GM21423 (cell line): ENCODE measurements around the gene TRABD2A.
A peak's percentile ranks its signal among the peaks of the same experiment; 100 is the strongest.
"Not testable (repeated sequence)": the region's sequence is repeated elsewhere in the genome, so short reads cannot be mapped to it uniquely, and the experiment has no call there.

ENCODE experiments used
- ATAC-seq: cut with Tn5 transposase; IDR thresholded peaks from one replicate; pipeline ENCODE4 v1.9.1; 2021; ENCODE audit warnings: mild to moderate bottlenecking, moderate library complexity; ENCODE audit not compliant: unreplicated experiment

Gene TRABD2A

DNA sequence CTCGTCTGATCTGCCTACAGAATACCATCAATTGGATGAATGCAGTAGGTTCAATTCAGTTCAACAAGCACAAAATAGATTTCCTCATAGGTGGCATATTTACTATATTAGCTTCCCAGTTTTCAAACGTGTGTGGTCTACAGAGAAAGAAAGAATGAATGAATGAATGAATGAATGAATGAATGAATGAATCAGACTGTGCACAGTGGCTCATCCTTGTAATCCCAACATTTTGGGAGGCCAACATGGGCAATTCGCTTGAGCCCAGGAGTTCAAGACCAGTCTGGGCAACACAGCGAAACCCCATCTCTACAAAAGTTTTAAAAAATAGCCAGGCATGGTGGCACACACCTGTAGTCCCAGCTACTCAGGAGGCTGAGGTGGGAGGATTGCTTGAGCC is 94.9 kb downstream of the TRABD2A start:
- no peak for ATAC-seq

GRCh38 chr2:84782717-84783442 is 98.0 kb downstream of the TRABD2A start:
- ATAC-seq = no peak

- peak; percentile 85 for ATAC-seq
Observed at GRCh38 chr2:84781942-84782716, 98.8 kb downstream of the TRABD2A start.

- ATAC-seq = no peak
Observed at GRCh38 chr2:84779781-84780180, 101.1 kb downstream of the TRABD2A start.

DNA sequence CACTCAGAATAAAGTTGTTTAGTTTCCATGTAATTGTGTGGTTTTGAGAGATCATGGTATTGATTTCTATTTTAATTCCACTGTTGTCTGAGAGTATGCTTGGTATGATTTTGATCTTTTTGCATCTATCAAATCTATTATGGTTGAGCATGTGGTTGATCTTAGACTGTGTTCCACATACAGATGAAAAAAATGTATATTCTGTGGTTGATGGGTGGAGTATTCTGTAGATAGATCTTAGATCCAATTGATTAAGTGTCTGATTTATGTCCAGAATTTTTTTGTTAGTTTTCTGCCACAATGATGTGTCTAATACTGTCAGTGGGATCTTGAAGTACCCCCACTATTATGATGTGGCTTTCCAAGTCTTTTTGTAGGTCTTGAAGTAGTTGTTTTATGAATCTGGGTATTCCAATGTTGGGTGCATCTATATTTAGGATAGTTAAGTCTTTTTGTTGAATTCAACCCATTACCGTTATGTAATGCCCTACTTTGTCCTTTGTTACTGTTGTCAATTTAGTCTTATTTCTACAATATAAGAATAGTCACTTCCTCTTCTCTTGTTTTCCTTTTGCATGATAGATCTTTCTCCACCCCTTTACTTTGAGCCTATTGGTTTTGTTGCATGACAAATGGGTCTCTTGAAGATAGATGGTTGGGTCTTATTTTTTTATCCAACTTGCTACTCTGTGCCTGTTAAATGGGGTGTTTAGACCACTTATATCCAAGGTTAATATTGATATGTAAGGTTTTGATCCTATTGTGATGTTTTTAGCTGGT is 101.8 kb downstream of the TRABD2A start:
- ATAC-seq = no peak

DNA sequence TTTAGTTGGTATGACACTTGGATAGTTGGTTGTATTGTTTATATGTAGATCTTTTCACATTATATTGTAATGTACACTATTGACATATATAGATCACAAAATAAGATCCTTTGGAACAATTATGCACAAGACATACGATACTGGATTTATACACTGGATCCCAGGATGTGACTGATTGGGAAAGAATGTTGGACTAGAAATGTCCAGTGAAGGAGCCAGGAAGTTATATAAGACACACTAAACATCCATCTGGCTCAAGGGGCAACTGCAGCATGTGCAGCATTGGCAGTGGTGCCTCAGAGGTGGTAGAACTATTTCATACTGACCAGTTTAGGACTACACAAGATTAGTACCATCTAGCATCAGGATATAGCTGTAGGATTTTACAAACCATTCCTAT is 104.9 kb downstream of the TRABD2A start:
- no peak for ATAC-seq

- ATAC-seq = not testable (repeated sequence)
Observed at GRCh38 chr2:84773562-84773961, 107.3 kb downstream of the TRABD2A start.
